HG03196 (cell line): ENCODE data around the gene PSAPL1.

ENCODE experiments used
- ATAC-seq: cut with Tn5 transposase; IDR thresholded peaks from one replicate; pipeline ENCODE4 v1.9.1; 2021; ENCODE audit not compliant: unreplicated experiment

PSAPL1 gene

GRCh38 chr4:7384003-7384928 is 50.5 kb downstream of the PSAPL1 start:
- ATAC-seq = no peak

- ATAC-seq = no peak
These were observed 51.5 kb downstream of the PSAPL1 start for GRCh38 chr4:7383266-7383665.

- ATAC-seq = no peak
These were observed 52.1 kb downstream of the PSAPL1 start for GRCh38 chr4:7382634-7383014.

GRCh38 chr4:7381890-7382633 is 52.7 kb downstream of the PSAPL1 start:
- ATAC-seq = no peak

- no peak for ATAC-seq
These were observed 53.4 kb downstream of the PSAPL1 start for GRCh38 chr4:7381221-7381889.
